Heart right ventricle (tissue), 16 donors: ENCODE results near the gene ZYG11A. TPM values are rescaled to one million over a fixed set of nuclear protein-coding genes. Genes with fewer than 3 reads are reported as not detected.
A peak's percentile ranks its signal among the peaks of the same experiment; 100 is the strongest.

Experiments used
- ATAC-seq, 8 donors: fragments of 200-7000 bp; cut with Tn5 transposase; one replicate each; pipeline ENCODE4 v1.9.1; 2020; ENCODE audit warnings: mild to moderate bottlenecking in 8 of 8, moderate library complexity in 8 of 8, moderate number of reproducible peaks in 1 of 8
- DNase-seq, 2 donors: peaks; one replicate each; pipeline ENCODE4 v3.0.0-alpha.2; 2020
- H3K27ac ChIP-seq, 10 donors: fragments of 200-600 bp; sonication (generic) in 2 of 10; one replicate each; pipeline versions ENCODE4 v1.5.0 to v1.8.0; 2020 to 2022; ENCODE audit warnings: mild to moderate bottlenecking in 3 of 10
- H3K27me3 ChIP-seq, 7 donors: fragments of 200-600 bp; one replicate each; pipeline ENCODE4 v1.8.0; 2021 to 2022; ENCODE audit warnings: mild to moderate bottlenecking in 2 of 7
- H3K36me3 ChIP-seq, 9 donors: fragments of 200-600 bp; sonication (generic) in 1 of 9; one replicate each; pipeline versions ENCODE4 v1.5.0 to v1.8.0; 2020 to 2022; ENCODE audit warnings: mild to moderate bottlenecking in 2 of 9
- H3K4me1 ChIP-seq, 9 donors: fragments of 200-600 bp; sonication (generic) in 1 of 9; one replicate each; pipeline versions ENCODE4 v1.5.0 to v1.8.0; 2020 to 2022; ENCODE audit warnings: mild to moderate bottlenecking in 4 of 9
- H3K4me3 ChIP-seq, 10 donors: fragments of 200-600 bp; sonication (generic) in 2 of 10; one replicate each; pipeline versions ENCODE4 v1.5.0 to v1.8.0; 2020 to 2022; ENCODE audit warnings: mild to moderate bottlenecking in 7 of 10, moderate library complexity in 2 of 10
- H3K9me3 ChIP-seq, 11 donors: fragments of 200-600 bp in 10 of 11; sonication (generic) in 2 of 11; one replicate each; pipeline versions ENCODE4 v1.5.0 to v1.8.0; 2013 to 2022; ENCODE audit warnings: mild to moderate bottlenecking in 2 of 11, control low read depth in 1 of 11, moderate library complexity in 1 of 11
- CTCF ChIP-seq, 9 donors: fragments of 200-600 bp; sonication (generic) in 2 of 9; IDR thresholded peaks; one replicate each; pipeline versions ENCODE4 v1.5.0 to v1.8.0; 2021 to 2022; ENCODE audit warnings: antibody characterized with exemption in 9 of 9, mild to moderate bottlenecking in 5 of 9, moderate library complexity in 1 of 9
- WGBS, 2 donors: extraction: QIAGEN DNeasy Blood & Tissue Kit; methylation state at CpG; one replicate each; pipeline ENCODE4 v1.1.7; 2013; ENCODE audit warnings: inconsistent platforms in 1 of 2; 5-methylcytosine and 5-hydroxymethylcytosine counted together
- intact Hi-C, 10 donors: fragments of 100-400 bp; cut with DNase I; formaldehyde crosslinking; loops; one replicate each; pipeline versions ENCODE4 v1.11.1 to v1.14.2; 2022
- polyA plus RNA-seq, 2 donors: library from polyadenylated mRNA; stranded (reverse); fragments of 200-250 nt; gene quantifications; one replicate each; pipeline ENCODE4 v1.2.3, GENCODE V29; 2013
- total RNA-seq, 10 donors: library from RNA; stranded (reverse); fragmentation: NEBNext Ultra II Directional in 3 of 10; extraction: Animal tissue kit (Norgen Biotek cat#: 25700) in 3 of 10; gene quantifications; one replicate each; pipeline versions ENCODE4 v1.2.1 to v1.2.4, GENCODE V29; 2021 to 2023
- donor health status: Arrhythmogenic right ventricular cardiomyopathy.
- donor health status: ischemic (EF 13 %, LVEDD 7.1; RV severe dilation, severe dysfunction).
- donor health status: healthy with polysubstance abuse.
- donor health status: DM: no; HTN: yes; CAD: no.
- donor health status: DM: no; HTN: no; CAD: no.
- donor health status: ischemic (EF 25% LVEDD 6.9; RV normal size, moderate dysfunction).
- donor health status: ischemic (EF 25% LVEDD 5.7; RV mildly dilated, moderate dysfunction).
- donor health status: healthy.
- donor health status: DM: yes; HTN: yes; CAD: no.
- donor health status: Ischemic cardiomyopathy.
- donor health status: ischemic (EF 35%, LVEDD 5.7; RV mildly dilated, moderate dysfunction).
- donor health status: nonischemic (EF 11% LVEDD 7.7; RV severe dilation, severe dysfunction).
- donor health status: DM: yes; HTN: yes; CAD: no.
- donor health status: PGD.
- donor health status: ischemic (EF 29% LVEDD 5.4; RV normal size, mild dysfunction).
- donor health status: nonischemic (EF 23%, LVEDD 6.1; RV moderate dilation, normal function).

The ZYG11A gene
- total and polyA plus RNA-seq, 12 donors, result 0.07 TPM; not detected in 11

GRCh38 chr1:52926864-52927211 lies 84.3 kb downstream of the ZYG11A start:
- peak in 1 of 8 donors; percentile 21 for ATAC-seq
- 9 to 10% methylated on average over 12 of the region's 12 CpGs for WGBS, 2 donors
- H3K27me3 ChIP-seq, result peaks cover 0 to 2% (median 0%) of the 10 kb centered on the region in 7 donors
- H3K27ac ChIP-seq, result peak overlapping the region; percentile 76 to 90 (median 87)
- no peaks in the 10 kb centered on the region for H3K9me3 ChIP-seq
- TF ChIP-seq CTCF (IDR thresholded peaks at IDR 0.05), result no peak
- peaks cover 0 to 6% (median 0%) of the 10 kb centered on the region in 9 donors for H3K36me3 ChIP-seq
- intact Hi-C loops, result loop anchor here in 2 of 10 donors (5.0 to 10.0 kb wide), 4 partner anchors 202 to 258 kb away; partner anchors contain the start of genes COA7 (in 1 of the 2) and ZYG11B (in 1 of the 2)
- peak overlapping the region; percentile 55 to 85 (median 78) for H3K4me3 ChIP-seq
- DNase-seq, result no peak
- H3K4me1 ChIP-seq, result peaks cover 5 to 30% (median 23%) of the 10 kb centered on the region in 9 donors

GRCh38 chr1:52927212-52928014 lies 84.9 kb downstream of the ZYG11A start, which contains the start of gene SCP2:
TSS of gene SCP2 (plus strand) at chr1:52927276. CDS start at chr1:52927397, 121 bp downstream.
- Histone ChIP-seq H3K27me3 (peaks cover 0 to 2% (median 0%) of the 10 kb centered on the region in 7 donors), H3K4me1 (peaks cover 5 to 30% (median 23%) of the 10 kb centered on the region in 9 donors), H3K9me3 (no peaks in the 10 kb centered on the region), H3K4me3 (peak within 1 kb of the TSS; percentile 55 to 85 (median 78)), H3K27ac (peak within 1 kb of the TSS; percentile 76 to 90 (median 87)), H3K36me3 (peaks cover 0 to 6% (median 0%) of the 10 kb centered on the region in 9 donors)
- no peak for TF ChIP-seq CTCF (IDR thresholded peaks at IDR 0.05)
- 0% methylated on average over 60 to 65 of the region's 65 CpGs for WGBS, 2 donors
- intact Hi-C loops, result loop anchor here in 2 of 10 donors (5.0 to 10.0 kb wide), 4 partner anchors 203 to 257 kb away; partner anchors contain the start of genes COA7 (in 1 of the 2) and ZYG11B (in 1 of the 2)
- DNase-seq (peak; percentile 86 to 90), ATAC-seq (peak; percentile 94 to 97 (median 96))

- ATAC-seq, result peak; percentile 4 to 48 (median 32)
- no peak for DNase-seq
- no peaks in the 10 kb centered on the region for H3K9me3 ChIP-seq
- H3K27ac ChIP-seq, result peak overlapping the region in 8 of 10 donors; percentile 85 to 90 (median 88)
- no peaks in the 10 kb centered on the region for H3K27me3 ChIP-seq
- H3K36me3 ChIP-seq, result peaks cover 0 to 6% (median 0%) of the 10 kb centered on the region in 9 donors
- H3K4me1 ChIP-seq, result peaks cover 5 to 30% (median 23%) of the 10 kb centered on the region in 9 donors
- peak overlapping the region; percentile 55 to 85 (median 78) for H3K4me3 ChIP-seq
- WGBS, 2 donors, result 21 to 23% methylated on average over 15 of the region's 15 CpGs
- TF ChIP-seq CTCF (IDR thresholded peaks at IDR 0.05), result no peak
- intact Hi-C loops, result loop anchor here in 2 of 10 donors (5.0 to 10.0 kb wide), 4 partner anchors 203 to 257 kb away; partner anchors contain the start of genes COA7 (in 1 of the 2) and ZYG11B (in 1 of the 2)
Observed at GRCh38 chr1:52928015-52928404, 85.5 kb downstream of the ZYG11A start.

- H3K4me1 ChIP-seq, result peaks cover 5 to 30% (median 23%) of the 10 kb centered on the region in 9 donors
- no peaks in the 10 kb centered on the region for H3K9me3 ChIP-seq
- no peak overlapping the region for H3K27ac ChIP-seq
- H3K27me3 ChIP-seq, result no peaks in the 10 kb centered on the region
- no peak overlapping the region for H3K4me3 ChIP-seq
- ATAC-seq (no peak), DNase-seq (no peak)
- no peak for TF ChIP-seq CTCF (IDR thresholded peaks at IDR 0.05)
- peaks cover 0 to 6% (median 0%) of the 10 kb centered on the region in 9 donors for H3K36me3 ChIP-seq
- 97 to 99% methylated on average over 4 of the region's 4 CpGs for WGBS, 2 donors
- intact Hi-C loops, result loop anchor here in 2 of 10 donors (5.0 to 10.0 kb wide), 4 partner anchors 204 to 256 kb away; partner anchors contain the start of genes COA7 (in 1 of the 2) and ZYG11B (in 1 of the 2)
Observed at GRCh38 chr1:52929019-52929418, 86.5 kb downstream of the ZYG11A start.
